Measurements from ENCODE around the gene TBCE. TPM values are rescaled to one million over a fixed set of nuclear protein-coding genes. Genes with fewer than 3 reads are reported as not detected.

Gene TBCE
- total RNA-seq, 1 experiment from 2014 or later = 20.8 TPM

- peaks cover 6 to 39% of the 10 kb centered on the region in 2 experiments for H3K36me3 ChIP-seq (ENCODE audit: control insufficient read depth in 1 of 2, insufficient read depth in 2 of 2, low read length in 2 of 2)
- no peaks in the 10 kb centered on the region for H3K4me1 ChIP-seq (ENCODE audit: control insufficient read depth in 1 of 2, insufficient read depth in 2 of 2, low read length in 2 of 2)
- no peak overlapping the region for H3K9ac ChIP-seq (ENCODE audit: low read length)
- H3K27me3 ChIP-seq (ENCODE audit: insufficient read depth, low read length) = no peaks in the 10 kb centered on the region
- no peak for TF ChIP-seq TCF7L2 (IDR thresholded peaks at IDR 0.05; ENCODE audit: borderline replicate concordance, extremely low read depth, insufficient read depth, insufficient read length)
- no peak for TF ChIP-seq SRF (IDR thresholded peaks at IDR 0.05; ENCODE audit: low read depth)
- no peak for TF ChIP-seq RAD21 (IDR thresholded peaks at IDR 0.05; ENCODE audit: low read depth)
- TF ChIP-seq JUND (IDR thresholded peaks at IDR 0.05) = no peak
- no peak for TF ChIP-seq EZH2 (IDR thresholded peaks at IDR 0.05)
- no peak for TF ChIP-seq SIN3A (IDR thresholded peaks at IDR 0.05; ENCODE audit: low read depth)
- TF ChIP-seq SP1 (IDR thresholded peaks at IDR 0.05; ENCODE audit: low read depth) = no peak
- no peak for TF ChIP-seq EZH2phosphoT487 (IDR thresholded peaks at IDR 0.05; ENCODE audit: borderline replicate concordance)
- no peak for TF ChIP-seq POLR2A (IDR thresholded peaks at IDR 0.05; ENCODE audit: borderline replicate concordance, extremely low read depth, insufficient read depth, insufficient read length)
- TF ChIP-seq ATF3 (IDR thresholded peaks at IDR 0.05) = no peak
- TF ChIP-seq FOSL1 (IDR thresholded peaks at IDR 0.05; ENCODE audit: low read depth) = no peak
- TF ChIP-seq ZNF274 (IDR thresholded peaks at IDR 0.05; ENCODE audit: low read depth, low read length) = no peak
- DNase-seq (ENCODE audit: low read depth, low spot score) (no peak), ATAC-seq (no peak)
- H3K9me2 ChIP-seq (ENCODE audit: insufficient read depth) = no peaks in the 10 kb centered on the region
- H3K4me3 ChIP-seq (replicated peaks in 1 of 2; ENCODE audit: low read depth in 1 of 2, low read length in 2 of 2) = no peak overlapping the region
- no peaks in the 10 kb centered on the region for H3K79me2 ChIP-seq (ENCODE audit: insufficient read depth, low read length)
- no peak overlapping the region for H3K27ac ChIP-seq (ENCODE audit: low read depth, low read length)
- H3K9me3 ChIP-seq (ENCODE audit: control insufficient read depth in 1 of 2, insufficient read depth in 1 of 2, low read depth in 1 of 2, low read length in 2 of 2) = no peaks in the 10 kb centered on the region
- BruUV-seq (replicated peaks) = no TSS peak
- ChIA-PET CTCF (no interaction called here), RAD21 (ENCODE audit: low non-redundant PET in 1 of 2, low total read pairs in 2 of 2, uncharacterized antibody in 2 of 2, unreplicated experiment in 2 of 2) (interaction anchor here in 1 of 2 experiments (0.6 kb wide), 1 partner anchor 851 kb away, joined by 3 read pairs; no protein-coding TSS in a partner anchor), POLR2A (no interaction called here)
- intact Hi-C loops (cut with micrococcal nuclease) = no loop called here
- H3K4me2 ChIP-seq (ENCODE audit: low read length) = no peak overlapping the region
- no peak overlapping the region for H2AFZ ChIP-seq (ENCODE audit: low read depth, low read length, poor library complexity, severe bottlenecking)
- H4K20me1 ChIP-seq (ENCODE audit: insufficient read depth) = no peaks in the 10 kb centered on the region
Measured at GRCh38 chr1:235450886-235451483, 83.8 kb downstream of the TBCE start.

- RAD21 ChIA-PET (ENCODE audit: low non-redundant PET in 1 of 2, low total read pairs in 2 of 2, uncharacterized antibody in 2 of 2, unreplicated experiment in 2 of 2) = no interaction called here
- no peak overlapping the region for H3K27ac ChIP-seq (ENCODE audit: low read depth, low read length)
- BruUV-seq (replicated peaks) = no TSS peak
- peaks cover 3 to 31% of the 10 kb centered on the region in 2 experiments for H3K36me3 ChIP-seq (ENCODE audit: control insufficient read depth in 1 of 2, insufficient read depth in 2 of 2, low read length in 2 of 2)
- CTCF ChIA-PET = no interaction called here
- intact Hi-C loops (cut with micrococcal nuclease) = no loop called here
- no peaks in the 10 kb centered on the region for H3K9me3 ChIP-seq (ENCODE audit: control insufficient read depth in 1 of 2, insufficient read depth in 1 of 2, low read depth in 1 of 2, low read length in 2 of 2)
- no peaks in the 10 kb centered on the region for H4K20me1 ChIP-seq (ENCODE audit: insufficient read depth)
- no peaks in the 10 kb centered on the region for H3K27me3 ChIP-seq (ENCODE audit: insufficient read depth, low read length)
- no peaks in the 10 kb centered on the region for H3K4me1 ChIP-seq (ENCODE audit: control insufficient read depth in 1 of 2, insufficient read depth in 2 of 2, low read length in 2 of 2)
- H3K9me2 ChIP-seq (ENCODE audit: insufficient read depth) = no peaks in the 10 kb centered on the region
- POLR2A ChIA-PET = no interaction called here
- H2AFZ ChIP-seq (ENCODE audit: low read depth, low read length, poor library complexity, severe bottlenecking) = no peak overlapping the region
- no peak overlapping the region for H3K9ac ChIP-seq (ENCODE audit: low read length)
- no peak for TF ChIP-seq ZNF274 (IDR thresholded peaks at IDR 0.05; ENCODE audit: low read depth, low read length)
- TF ChIP-seq RAD21 (IDR thresholded peaks at IDR 0.05; ENCODE audit: low read depth) = no peak
- TF ChIP-seq ATF3 (IDR thresholded peaks at IDR 0.05) = no peak
- no peak for TF ChIP-seq YY1 (IDR thresholded peaks at IDR 0.05; ENCODE audit: extremely low read depth, insufficient replicate concordance, low read depth, low read length)
- TF ChIP-seq ZBTB33 (IDR thresholded peaks at IDR 0.05; ENCODE audit: extremely low read depth, insufficient replicate concordance, low read length) = no peak
- no peak for TF ChIP-seq CEBPB (IDR thresholded peaks at IDR 0.05; ENCODE audit: low read depth)
- no peak for TF ChIP-seq ELF1 (IDR thresholded peaks at IDR 0.05; ENCODE audit: borderline replicate concordance, low read depth)
- no peak for TF ChIP-seq ZFX (IDR thresholded peaks at IDR 0.05)
- TF ChIP-seq TCF7L2 (IDR thresholded peaks at IDR 0.05; ENCODE audit: borderline replicate concordance, extremely low read depth, insufficient read depth, insufficient read length) = no peak
- DNase-seq (ENCODE audit: low read depth, low spot score) = no peak
- ATAC-seq = no peak
- no peak overlapping the region for H3K4me3 ChIP-seq (replicated peaks in 1 of 2; ENCODE audit: low read depth in 1 of 2, low read length in 2 of 2)
- no peaks in the 10 kb centered on the region for H3K79me2 ChIP-seq (ENCODE audit: insufficient read depth, low read length)
- H3K4me2 ChIP-seq (ENCODE audit: low read length) = no peak overlapping the region
Measured at GRCh38 chr1:235454021-235454420, 86.8 kb downstream of the TBCE start.

Data from HCT116 (cell line).